Endothelial cell of umbilical vein (primary cell): ENCODE results near the gene STK24. TPM values are rescaled to one million over a fixed set of nuclear protein-coding genes. Genes with fewer than 3 reads are reported as not detected.

Source experiments
- BruUV-seq: library from RNA; stranded (reverse); fragments of 400-500 nt; replicated peaks from 2 replicates; lab custom pipeline; 2021; lab: Mats Ljungman, UMichigan
- CTCF ChIA-PET: fragments of 300-600, 350-600 bp; sonication (Branson Sonifier 250); formaldehyde crosslinking; loops from one replicate; lab custom pipeline; 2021; ENCODE audit warnings: antibody characterized with exemption, inconsistent platforms; lab: Charles Lee
- POLR2A ChIA-PET: fragments of 300-600, 350-600 bp; sonication (Branson Sonifier 250); formaldehyde crosslinking; loops from one replicate; lab custom pipeline; 2021; ENCODE audit warnings: antibody characterized with exemption, inconsistent platforms; lab: Charles Lee
- DNase-seq: peaks from one replicate; pipeline ENCODE4 v3.0.0-alpha.2; 2011; ENCODE audit warnings: low read depth, low spot score
- FAIRE-seq: peaks from 2 replicates; lab custom pipeline; 2011; peaks lifted over from hg19 to GRCh38; lab: Jason Lieb, UNC
- H2AFZ ChIP-seq: 2 replicates; pipeline ENCODE4 v1.6.0; 2012; ENCODE audit warnings: low read depth, low read length, control low read depth, inconsistent platforms
- H3K27ac ChIP-seq: 2 replicates; pipeline ENCODE4 v1.5.1; 2011; ENCODE audit warnings: low read depth, mild to moderate bottlenecking, control low read depth, low read length, moderate library complexity; ENCODE audit not compliant: insufficient read depth
- H3K27me3 ChIP-seq, 2 experiments: 2 replicates each; pipeline versions ENCODE4 v1.6.0 to v1.6.1; 2011; ENCODE audit warnings: low read length in 2 of 2, mixed read lengths in 1 of 2; ENCODE audit not compliant: control insufficient read depth in 2 of 2, insufficient read depth in 2 of 2
- H3K36me3 ChIP-seq, 2 experiments: 2 replicates in 1 of 2; 3 replicates in 1 of 2; pipeline ENCODE4 v1.5.1; 2011; ENCODE audit warnings: low read length in 2 of 2, mild to moderate bottlenecking in 1 of 2, moderate library complexity in 1 of 2; ENCODE audit not compliant: control insufficient read depth in 2 of 2, insufficient read depth in 2 of 2; ENCODE audit errors: extremely low read depth in 1 of 2
- H3K4me1 ChIP-seq: 3 replicates; pipeline ENCODE4 v1.5.1; 2011; ENCODE audit warnings: mild to moderate bottlenecking, low read length; ENCODE audit not compliant: control insufficient read depth, insufficient read depth; ENCODE audit errors: extremely low read depth
- H3K4me2 ChIP-seq: 2 replicates; pipeline ENCODE4 v1.6.1; 2011; ENCODE audit warnings: low read length, control low read depth, mixed read lengths; ENCODE audit not compliant: insufficient read depth
- H3K4me3 ChIP-seq, 3 experiments: fragments of 200-600 bp in 1 of 3; sonication (generic), shearing (Covaris generic) in 1 of 3; replicated peaks in 1 of 3; 2 replicates each; pipeline ENCODE4 v1.5.1; 2011 to 2016; ENCODE audit warnings: control low read depth in 3 of 3, low read length in 3 of 3, mild to moderate bottlenecking in 2 of 3, inconsistent platforms in 1 of 3, low read depth in 1 of 3, moderate library complexity in 1 of 3; ENCODE audit not compliant: insufficient read depth in 1 of 3
- H3K79me2 ChIP-seq: 2 replicates; pipeline ENCODE4 v1.6.0; 2012; ENCODE audit warnings: low read length, inconsistent platforms; ENCODE audit not compliant: control insufficient read depth, insufficient read depth
- H3K9ac ChIP-seq: replicated peaks from 2 replicates; pipeline ENCODE3; 2011; ENCODE audit warnings: low read length, control low read depth; ENCODE audit not compliant: insufficient read depth; ENCODE audit errors: extremely low read depth
- H3K9me1 ChIP-seq: replicated peaks from 3 replicates; pipeline ENCODE4 v1.6.0; 2011; ENCODE audit warnings: mild to moderate bottlenecking, low read length; ENCODE audit not compliant: control insufficient read depth, insufficient read depth; ENCODE audit errors: extremely low read depth
- H3K9me3 ChIP-seq: replicated peaks from 2 replicates; pipeline ENCODE4 v1.5.1; 2012; ENCODE audit warnings: low read length, inconsistent platforms; ENCODE audit not compliant: control insufficient read depth, insufficient read depth
- H4K20me1 ChIP-seq: replicated peaks from 2 replicates; pipeline ENCODE3; 2011; ENCODE audit warnings: mild to moderate bottlenecking, low read length; ENCODE audit not compliant: control insufficient read depth, insufficient read depth; ENCODE audit errors: extremely low read depth
- FOS ChIP-seq: IDR thresholded peaks from 2 replicates; pipeline ENCODE4 v1.6.1; 2011; ENCODE audit warnings: mild to moderate bottlenecking, low read length, moderate library complexity, borderline replicate concordance; ENCODE audit not compliant: insufficient read depth
- GATA2 ChIP-seq: IDR thresholded peaks from 2 replicates; pipeline ENCODE4 v1.7.0; 2011; ENCODE audit warnings: low read depth, mild to moderate bottlenecking, moderate library complexity, mixed read lengths, low read length; ENCODE audit not compliant: insufficient read length, insufficient read depth
- MYC ChIP-seq: IDR thresholded peaks from one replicate; pipeline ENCODE4 v1.6.1; 2011; ENCODE audit warnings: mild to moderate bottlenecking, low read depth, low read length
- POLR2A ChIP-seq: IDR thresholded peaks from 2 replicates; pipeline ENCODE4 v1.6.1; 2012; ENCODE audit warnings: low read depth, mild to moderate bottlenecking, control low read depth, low read length
- POLR2AphosphoS5 ChIP-seq: IDR thresholded peaks from 2 replicates; pipeline ENCODE4 v1.6.1; 2012; ENCODE audit warnings: low read depth, mild to moderate bottlenecking, control low read depth, low read length, moderate library complexity; ENCODE audit not compliant: insufficient read depth
- dilution Hi-C: fragments of 300-500 bp; cut with MboI; formaldehyde crosslinking; loops from one replicate; pipeline ENCODE4 v1.15.0; 2019; ENCODE audit warnings: low sequenced_read_pairs; ENCODE audit not compliant: extremely low pct_ligation_motif_present
- intact Hi-C: fragments of 100-400 bp; cut with micrococcal nuclease; formaldehyde crosslinking; loops from one replicate; pipeline ENCODE4 v1.10.0; 2022
- polyA plus RNA-seq, 4 experiments: library from polyadenylated mRNA; depleted of rRNA in 3 of 4; stranded (reverse) in 3 of 4; unstranded in 1 of 4; fragments of >200 nt; gene quantifications; 2 replicates each; pipeline versions ENCODE4 v1.2.1 to v1.2.3, GENCODE V29; 2011 to 2012; ENCODE audit warnings: missing spikeins in 1 of 4
- total RNA-seq: library from RNA; stranded (reverse); gene quantifications from 2 replicates; pipeline ENCODE4 v1.2.3, GENCODE V29; 2021
- TF ChIP-seq, protein P1 (sequence below), 2 donors: IDR thresholded peaks; 1 replicate in 1 of 2; 2 replicates in 1 of 2; pipeline ENCODE4 v1.5.1; 2011; ENCODE audit warnings: low read length in 2 of 2, mild to moderate bottlenecking in 2 of 2, moderate library complexity in 2 of 2, control low read depth in 1 of 2, inconsistent platforms in 1 of 2, low read depth in 1 of 2; ENCODE audit not compliant: insufficient read depth in 1 of 2; ENCODE audit errors: extremely low read depth in 1 of 2

The STK24 gene
- total and polyA plus RNA-seq, 2 donors (not counting 3 experiments of a cell fraction or from before 2014, with no cell fraction given) = 43.3 to 100 TPM

DNA sequence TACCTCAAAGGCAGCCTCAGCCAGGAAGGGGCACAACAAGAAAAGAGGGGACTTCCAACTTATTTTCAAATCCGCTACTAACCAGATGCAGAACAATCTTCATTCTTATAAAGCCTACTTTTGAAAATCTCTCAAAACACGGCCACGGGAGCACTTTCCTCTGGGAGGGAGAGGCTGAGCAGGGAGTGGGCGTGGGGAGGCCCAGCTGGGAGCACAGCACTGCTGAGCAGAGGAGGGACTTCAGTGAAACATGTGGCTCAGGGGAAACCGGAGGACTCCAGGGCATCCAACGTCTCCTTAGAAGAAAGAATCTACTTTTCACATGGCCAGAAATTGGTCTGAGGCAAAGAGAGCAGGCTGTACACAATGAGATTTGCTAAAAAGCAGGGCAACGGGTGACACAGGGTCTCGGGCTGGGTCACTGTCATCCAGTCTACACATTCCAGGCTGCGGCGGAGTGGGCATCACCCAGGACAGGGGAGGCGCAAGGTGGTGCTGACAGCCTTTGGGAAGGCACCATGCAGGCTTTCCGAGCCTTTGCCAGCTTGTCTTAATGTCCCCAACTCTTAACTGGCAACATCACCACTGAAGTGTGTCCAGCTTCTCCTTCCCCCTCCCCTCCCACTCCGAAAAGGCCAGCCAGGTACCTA is 117.1 kb downstream of the STK24 start:
- H3K36me3 ChIP-seq = peaks cover 7 to 57% of the 10 kb centered on the region in 2 experiments
- no peak overlapping the region for H3K9ac ChIP-seq
- intact Hi-C loops = no loop called here
- no peak overlapping the region for H3K4me3 ChIP-seq
- no peaks in the 10 kb centered on the region for H3K9me3 ChIP-seq
- ChIA-PET CTCF (no interaction called here), POLR2A (no interaction called here)
- H3K9me1 ChIP-seq = no peaks in the 10 kb centered on the region
- TF ChIP-seq, protein P1, sequence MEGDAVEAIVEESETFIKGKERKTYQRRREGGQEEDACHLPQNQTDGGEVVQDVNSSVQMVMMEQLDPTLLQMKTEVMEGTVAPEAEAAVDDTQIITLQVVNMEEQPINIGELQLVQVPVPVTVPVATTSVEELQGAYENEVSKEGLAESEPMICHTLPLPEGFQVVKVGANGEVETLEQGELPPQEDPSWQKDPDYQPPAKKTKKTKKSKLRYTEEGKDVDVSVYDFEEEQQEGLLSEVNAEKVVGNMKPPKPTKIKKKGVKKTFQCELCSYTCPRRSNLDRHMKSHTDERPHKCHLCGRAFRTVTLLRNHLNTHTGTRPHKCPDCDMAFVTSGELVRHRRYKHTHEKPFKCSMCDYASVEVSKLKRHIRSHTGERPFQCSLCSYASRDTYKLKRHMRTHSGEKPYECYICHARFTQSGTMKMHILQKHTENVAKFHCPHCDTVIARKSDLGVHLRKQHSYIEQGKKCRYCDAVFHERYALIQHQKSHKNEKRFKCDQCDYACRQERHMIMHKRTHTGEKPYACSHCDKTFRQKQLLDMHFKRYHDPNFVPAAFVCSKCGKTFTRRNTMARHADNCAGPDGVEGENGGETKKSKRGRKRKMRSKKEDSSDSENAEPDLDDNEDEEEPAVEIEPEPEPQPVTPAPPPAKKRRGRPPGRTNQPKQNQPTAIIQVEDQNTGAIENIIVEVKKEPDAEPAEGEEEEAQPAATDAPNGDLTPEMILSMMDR (IDR thresholded peaks at IDR 0.05; ENCODE audit: extremely low read depth in 1 of 2, insufficient read depth in 1 of 2, low read depth in 1 of 2, low read length in 2 of 2) = no peak
- TF ChIP-seq MYC = no peak
- TF ChIP-seq POLR2AphosphoS5 = no peak
- TF ChIP-seq GATA2 = no peak
- TF ChIP-seq FOS = no peak
- TF ChIP-seq POLR2A = no peak
- no peaks in the 10 kb centered on the region for H3K27me3 ChIP-seq
- no peak overlapping the region for H3K4me2 ChIP-seq
- no peak overlapping the region for H2AFZ ChIP-seq
- dilution Hi-C loops = no loop called here
- no TSS peak for BruUV-seq
- no peak overlapping the region for H3K27ac ChIP-seq
- FAIRE-seq (no peak), DNase-seq (no peak)
- H3K4me1 ChIP-seq = no peaks in the 10 kb centered on the region
- H3K79me2 ChIP-seq = peaks cover 17% of the 10 kb centered on the region
- H4K20me1 ChIP-seq = no peaks in the 10 kb centered on the region
